Trophoblast cell (in vitro differentiated cells and primary cell): Measurements from ENCODE around the gene ZNF680. TPM values are rescaled to one million over a fixed set of nuclear protein-coding genes. Genes with fewer than 3 reads are reported as not detected.

Experiments
- DNase-seq, 2 donors: peaks; one replicate each; pipeline ENCODE4 v3.0.0-alpha.2; 2016
- H2AFZ ChIP-seq: 2 replicates; pipeline ENCODE4 v1.6.1; 2013; ENCODE audit warnings: low read length, moderate library complexity, mild to moderate bottlenecking; ENCODE audit not compliant: insufficient read depth, poor library complexity
- H2AK5ac ChIP-seq: 2 replicates; pipeline ENCODE4 v1.6.1; 2013; ENCODE audit warnings: mild to moderate bottlenecking, low read length
- H2BK120ac ChIP-seq: 2 replicates; pipeline ENCODE4 v1.6.1; 2013; ENCODE audit warnings: low read length, mild to moderate bottlenecking, moderate library complexity; ENCODE audit not compliant: insufficient read depth, poor library complexity
- H2BK12ac ChIP-seq: 2 replicates; pipeline ENCODE4 v1.6.1; 2013; ENCODE audit warnings: mild to moderate bottlenecking, low read length, moderate library complexity
- H2BK5ac ChIP-seq: 2 replicates; pipeline ENCODE4 v1.6.1; 2013; ENCODE audit warnings: low read length, low read depth, moderate library complexity, mild to moderate bottlenecking; ENCODE audit not compliant: poor library complexity
- H3K14ac ChIP-seq: 2 replicates; pipeline ENCODE4 v1.6.1; 2013; ENCODE audit warnings: mild to moderate bottlenecking, low read length
- H3K18ac ChIP-seq: 2 replicates; pipeline ENCODE4 v1.6.1; 2013; ENCODE audit warnings: mild to moderate bottlenecking, low read length
- H3K23ac ChIP-seq: 2 replicates; pipeline ENCODE4 v1.6.1; 2013; ENCODE audit warnings: low read length
- H3K27ac ChIP-seq: 2 replicates; pipeline ENCODE4 v1.5.1; 2013; ENCODE audit warnings: low read depth, mild to moderate bottlenecking, inconsistent platforms, low read length, moderate library complexity
- H3K27me3 ChIP-seq: 2 replicates; pipeline ENCODE4 v1.6.1; 2013; ENCODE audit warnings: inconsistent platforms, mild to moderate bottlenecking, low read length, moderate library complexity; ENCODE audit not compliant: insufficient read depth
- H3K36me3 ChIP-seq, 2 experiments: 1 replicate in 1 of 2; 2 replicates in 1 of 2; pipeline ENCODE4 v1.6.1; 2013; ENCODE audit warnings: low read length in 2 of 2, mild to moderate bottlenecking in 2 of 2, moderate library complexity in 1 of 2; ENCODE audit not compliant: insufficient read depth in 2 of 2, control insufficient read depth in 1 of 2
- H3K4ac ChIP-seq: 2 replicates; pipeline ENCODE4 v1.6.1; 2013; ENCODE audit warnings: low read depth, mild to moderate bottlenecking, low read length, moderate library complexity
- H3K4me1 ChIP-seq, 2 experiments: 1 replicate in 1 of 2; 2 replicates in 1 of 2; pipeline ENCODE4 v1.6.1; 2013; ENCODE audit warnings: low read length in 2 of 2, mild to moderate bottlenecking in 2 of 2, moderate library complexity in 1 of 2; ENCODE audit not compliant: insufficient read depth in 2 of 2, control insufficient read depth in 1 of 2
- H3K4me2 ChIP-seq: 2 replicates; pipeline ENCODE4 v1.6.1; 2013; ENCODE audit warnings: inconsistent platforms, mild to moderate bottlenecking, low read length, moderate library complexity
- H3K4me3 ChIP-seq: 2 replicates; pipeline ENCODE4 v1.5.1; 2013; ENCODE audit warnings: mild to moderate bottlenecking, low read depth, low read length, inconsistent platforms
- H3K79me1 ChIP-seq: one replicate; pipeline ENCODE4 v1.6.1; 2013; ENCODE audit warnings: low read length
- H3K79me2 ChIP-seq: 2 replicates; pipeline ENCODE4 v1.6.1; 2013; ENCODE audit warnings: low read length, mild to moderate bottlenecking; ENCODE audit not compliant: control insufficient read depth, insufficient read depth, poor library complexity
- H3K9ac ChIP-seq: 2 replicates; pipeline ENCODE4 v1.6.1; 2013; ENCODE audit warnings: mild to moderate bottlenecking, low read length
- H3K9me3 ChIP-seq: 2 replicates; pipeline ENCODE4 v1.6.1; 2013; ENCODE audit warnings: low read depth, mild to moderate bottlenecking, control low read depth, inconsistent platforms, low read length; ENCODE audit not compliant: insufficient read depth
- H4K12ac ChIP-seq: 2 replicates; pipeline ENCODE4 v1.6.1; 2013; ENCODE audit warnings: low read depth, mild to moderate bottlenecking, low read length, moderate library complexity
- H4K8ac ChIP-seq: 2 replicates; pipeline ENCODE4 v1.6.1; 2013; ENCODE audit warnings: low read depth, mild to moderate bottlenecking, low read length, moderate library complexity
- H4K91ac ChIP-seq: one replicate; pipeline ENCODE4 v1.6.1; 2013; ENCODE audit warnings: low read depth, mild to moderate bottlenecking, low read length, moderate library complexity
- WGBS: extraction: QIAGEN DNeasy Blood & Tissue Kit; methylation state at CpG from one replicate; pipeline ENCODE4 v1.1.7; 2013; ENCODE audit warnings: missing lambda C conversion rate; ENCODE audit not compliant: insufficient read length, insufficient coverage; ENCODE audit errors: extremely low coverage; 5-methylcytosine and 5-hydroxymethylcytosine counted together
- polyA plus RNA-seq: library from polyadenylated mRNA; stranded (reverse); fragments of 200-250 nt; gene quantifications from 2 replicates; pipeline ENCODE4 v1.2.3, GENCODE V29; 2013

Gene ZNF680
- polyA plus RNA-seq, result 1.3 and 1.4 TPM in 2 replicates

- H3K4me2 ChIP-seq, result peak within 1 kb of the TSS; percentile 46
Measured at GRCh38 chr7:64562626-64563278, at the start of gene ZNF680. Gene ZNF680, minus strand, starts transcription at chr7:64563071. Its CDS starts 117 bp downstream, at chr7:64562954.

GRCh38 chr7:64612452-64612851, 49.6 kb upstream of the ZNF680 start:
- Histone ChIP-seq H3K27ac (no peak overlapping the region), H3K79me2 (no peaks in the 10 kb centered on the region), H3K9ac (no peak overlapping the region), H2AK5ac (no peak overlapping the region), H3K36me3 (no peaks in the 10 kb centered on the region), H4K91ac (no peak overlapping the region), H3K9me3 (peaks cover 44% of the 10 kb centered on the region), H2AFZ (no peak overlapping the region), H3K14ac (no peak overlapping the region), H3K4me2 (no peak overlapping the region), H4K12ac (no peak overlapping the region), H3K27me3 (no peaks in the 10 kb centered on the region), H2BK5ac (no peak overlapping the region), H4K8ac (no peak overlapping the region), H3K79me1 (no peaks in the 10 kb centered on the region), H2BK12ac (no peak overlapping the region), H3K18ac (no peak overlapping the region), H3K4ac (no peak overlapping the region), H2BK120ac (no peak overlapping the region), H3K4me3 (no peak overlapping the region), H3K23ac (no peak overlapping the region), H3K4me1 (no peaks in the 10 kb centered on the region)
- no CpG with 5 or more reads among the region's 4 CpGs for WGBS
- no peak for DNase-seq

More at GRCh38 chr7:64562626-64563278, at the start of gene ZNF680:
- Histone ChIP-seq H2AFZ (no peak within 1 kb of the TSS), H3K14ac (no peak within 1 kb of the TSS), H3K79me2 (no peaks in the 10 kb centered on the region), H3K27ac (no peak within 1 kb of the TSS), H3K4me3 (peak within 1 kb of the TSS; percentile 84), H2BK5ac (no peak within 1 kb of the TSS), H2AK5ac (no peak within 1 kb of the TSS), H2BK120ac (no peak within 1 kb of the TSS), H3K18ac (no peak within 1 kb of the TSS), H3K4ac (no peak within 1 kb of the TSS), H3K4me1 (no peaks in the 10 kb centered on the region), H3K79me1 (no peaks in the 10 kb centered on the region), H3K9ac (peak within 1 kb of the TSS; percentile 39), H3K23ac (no peak within 1 kb of the TSS), H4K91ac (no peak within 1 kb of the TSS), H3K9me3 (peaks cover 4% of the 10 kb centered on the region), H3K27me3 (no peaks in the 10 kb centered on the region), H4K12ac (no peak within 1 kb of the TSS), H3K36me3 (no peaks in the 10 kb centered on the region), H2BK12ac (no peak within 1 kb of the TSS), H4K8ac (no peak within 1 kb of the TSS)
- DNase-seq, result peak; percentile 95
- WGBS, result no CpG with 5 or more reads among the region's 33 CpGs

GRCh38 chr7:64611717-64612116, 48.8 kb upstream of the ZNF680 start:
- no peaks in the 10 kb centered on the region for H3K27me3 ChIP-seq
- peak; percentile 35 to 50 for DNase-seq
- no peak overlapping the region for H3K18ac ChIP-seq
- H3K9me3 ChIP-seq, result peaks cover 44% of the 10 kb centered on the region
- H3K14ac ChIP-seq, result no peak overlapping the region
- H2BK12ac ChIP-seq, result no peak overlapping the region
- WGBS, result no CpG with 5 or more reads among the region's 1 CpG
- H4K8ac ChIP-seq, result no peak overlapping the region
- H3K4me2 ChIP-seq, result no peak overlapping the region
- H3K4me1 ChIP-seq, result no peaks in the 10 kb centered on the region
- H3K23ac ChIP-seq, result no peak overlapping the region
- no peak overlapping the region for H2BK5ac ChIP-seq
- no peak overlapping the region for H3K4me3 ChIP-seq
- no peak overlapping the region for H2BK120ac ChIP-seq
- H3K36me3 ChIP-seq, result no peaks in the 10 kb centered on the region
- no peak overlapping the region for H2AFZ ChIP-seq
- H3K79me2 ChIP-seq, result no peaks in the 10 kb centered on the region
- H4K12ac ChIP-seq, result no peak overlapping the region
- H3K4ac ChIP-seq, result no peak overlapping the region
- H2AK5ac ChIP-seq, result no peak overlapping the region
- no peaks in the 10 kb centered on the region for H3K79me1 ChIP-seq
- H4K91ac ChIP-seq, result no peak overlapping the region
- H3K9ac ChIP-seq, result no peak overlapping the region
- H3K27ac ChIP-seq, result no peak overlapping the region

GRCh38 chr7:64610997-64611396, 48.1 kb upstream of the ZNF680 start:
- H3K23ac ChIP-seq, result no peak overlapping the region
- no peak overlapping the region for H2BK120ac ChIP-seq
- H4K12ac ChIP-seq, result no peak overlapping the region
- no peaks in the 10 kb centered on the region for H3K4me1 ChIP-seq
- H4K8ac ChIP-seq, result no peak overlapping the region
- H2BK5ac ChIP-seq, result no peak overlapping the region
- H4K91ac ChIP-seq, result no peak overlapping the region
- no CpG with 5 or more reads among the region's 4 CpGs for WGBS
- no peak overlapping the region for H3K9ac ChIP-seq
- no peak overlapping the region for H3K14ac ChIP-seq
- no peaks in the 10 kb centered on the region for H3K36me3 ChIP-seq
- H3K4ac ChIP-seq, result no peak overlapping the region
- H2AFZ ChIP-seq, result no peak overlapping the region
- H3K4me2 ChIP-seq, result no peak overlapping the region
- peaks cover 47% of the 10 kb centered on the region for H3K9me3 ChIP-seq
- no peak overlapping the region for H3K27ac ChIP-seq
- H2BK12ac ChIP-seq, result no peak overlapping the region
- no peaks in the 10 kb centered on the region for H3K79me2 ChIP-seq
- no peaks in the 10 kb centered on the region for H3K27me3 ChIP-seq
- no peaks in the 10 kb centered on the region for H3K79me1 ChIP-seq
- DNase-seq, result no peak
- H3K4me3 ChIP-seq, result no peak overlapping the region
- no peak overlapping the region for H2AK5ac ChIP-seq
- no peak overlapping the region for H3K18ac ChIP-seq
